22Rv1 (cell line): ENCODE measurements around the gene TTN.
"Not testable (repeated sequence)": the region's sequence is repeated elsewhere in the genome, so short reads cannot be mapped to it uniquely, and the experiment has no call there.

Source experiments
- H3K27ac ChIP-seq: fragments of 450-650 bp; 2 replicates; pipeline ENCODE4 v1.5.1; 2017
- CTCF ChIP-seq: fragments of 450-650 bp; IDR thresholded peaks from 2 replicates; pipeline ENCODE4 v1.5.1; 2017; ENCODE audit warnings: mild to moderate bottlenecking
- ZFX ChIP-seq: fragments of 450-650 bp; IDR thresholded peaks from 2 replicates; pipeline ENCODE4 v1.6.1; 2017; ENCODE audit warnings: antibody characterized with exemption, borderline replicate concordance

Gene TTN

GRCh38 chr2:178530131-178530530, 277.1 kb downstream of the TTN start:
- TF ChIP-seq CTCF (no peak), ZFX (no peak)
- no peak overlapping the region for H3K27ac ChIP-seq

- TF ChIP-seq ZFX (no peak), CTCF (no peak)
- no peak overlapping the region for H3K27ac ChIP-seq
Observed at GRCh38 chr2:178529194-178529593, 278.0 kb downstream of the TTN start.

GRCh38 chr2:178528647-178529046, 278.6 kb downstream of the TTN start:
- no peak overlapping the region for H3K27ac ChIP-seq
- TF ChIP-seq ZFX, result no peak
- TF ChIP-seq CTCF, result no peak

- H3K27ac ChIP-seq, result no peak overlapping the region
Observed at GRCh38 chr2:178527592-178527991, 279.6 kb downstream of the TTN start.

GRCh38 chr2:178526256-178526655, 281.0 kb downstream of the TTN start:
- no peak overlapping the region for H3K27ac ChIP-seq
- TF ChIP-seq CTCF (no peak), ZFX (no peak)

More at GRCh38 chr2:178527592-178527991, 279.6 kb downstream of the TTN start:
- no peak for TF ChIP-seq CTCF
- no peak for TF ChIP-seq ZFX

GRCh38 chr2:178525460-178525859, 281.8 kb downstream of the TTN start:
- not testable (repeated sequence) for H3K27ac ChIP-seq

GRCh38 chr2:178525010-178525409, 282.2 kb downstream of the TTN start:
- H3K27ac ChIP-seq, result not testable (repeated sequence)

- TF ChIP-seq CTCF (no peak), ZFX (no peak)
- H3K27ac ChIP-seq, result no peak overlapping the region
Observed at GRCh38 chr2:178523596-178524134, 283.6 kb downstream of the TTN start.
